A549 (cell line): ENCODE data around the gene BID.

Experiments used
- CEBPB ChIP-seq, 2 experiments: fragments of >200 bp in 1 of 2; sonication (Bioruptor Twin) in 1 of 2; formaldehyde crosslinking in 1 of 2; IDR thresholded peaks; 2 replicates each; pipeline ENCODE4 v1.6.1; 2012 to 2016
- ELK1 ChIP-seq: fragments of 150-350 bp; IDR thresholded peaks from 2 replicates; pipeline ENCODE4 v1.6.1; 2014; ENCODE audit warnings: low read depth, mild to moderate bottlenecking, low read length
- JUN ChIP-seq, 2 experiments: fragments of >200 bp; sonication (Bioruptor Twin); formaldehyde crosslinking; IDR thresholded peaks; 2 replicates in 1 of 2; 3 replicates in 1 of 2; pipeline ENCODE4 v1.6.1; 2016 to 2017
- RFX5 ChIP-seq: fragments of 450-650 bp; IDR thresholded peaks from 2 replicates; pipeline ENCODE4 v1.7.1; 2014; ENCODE audit warnings: antibody characterized with exemption, mild to moderate bottlenecking, moderate library complexity
- SREBF2 ChIP-seq: fragments of 450-650 bp; IDR thresholded peaks from 2 replicates; pipeline ENCODE4 v1.6.1; 2014; ENCODE audit warnings: mild to moderate bottlenecking, moderate library complexity
- TF ChIP-seq, protein P1 (sequence below): fragments of >200 bp; sonication (Bioruptor Twin); formaldehyde crosslinking; IDR thresholded peaks from 3 replicates; pipeline ENCODE4 v1.5.1; 2016

DNA sequence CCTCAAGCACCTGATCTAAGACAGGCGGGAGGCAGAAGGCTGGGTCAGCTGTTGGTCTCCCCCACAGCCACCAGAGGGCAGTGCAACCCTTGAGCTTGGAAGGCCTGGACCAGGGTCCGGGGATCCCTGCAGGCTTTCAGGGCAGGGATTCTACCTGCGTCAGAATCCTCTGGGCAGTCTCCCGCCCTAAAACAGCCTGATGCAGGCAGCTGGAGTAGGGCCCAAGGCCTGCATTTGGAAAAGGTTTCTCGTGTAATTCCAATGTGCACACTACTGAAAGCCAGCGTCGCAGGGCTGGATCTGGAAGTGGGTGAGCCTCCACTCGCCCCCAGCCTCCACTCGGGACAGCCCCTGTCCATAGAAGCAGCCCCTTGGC is 31.8 kb downstream of the BID start:
- TF ChIP-seq JUN (IDR thresholded peaks at IDR 0.05) = no peak
- TF ChIP-seq, protein P1, sequence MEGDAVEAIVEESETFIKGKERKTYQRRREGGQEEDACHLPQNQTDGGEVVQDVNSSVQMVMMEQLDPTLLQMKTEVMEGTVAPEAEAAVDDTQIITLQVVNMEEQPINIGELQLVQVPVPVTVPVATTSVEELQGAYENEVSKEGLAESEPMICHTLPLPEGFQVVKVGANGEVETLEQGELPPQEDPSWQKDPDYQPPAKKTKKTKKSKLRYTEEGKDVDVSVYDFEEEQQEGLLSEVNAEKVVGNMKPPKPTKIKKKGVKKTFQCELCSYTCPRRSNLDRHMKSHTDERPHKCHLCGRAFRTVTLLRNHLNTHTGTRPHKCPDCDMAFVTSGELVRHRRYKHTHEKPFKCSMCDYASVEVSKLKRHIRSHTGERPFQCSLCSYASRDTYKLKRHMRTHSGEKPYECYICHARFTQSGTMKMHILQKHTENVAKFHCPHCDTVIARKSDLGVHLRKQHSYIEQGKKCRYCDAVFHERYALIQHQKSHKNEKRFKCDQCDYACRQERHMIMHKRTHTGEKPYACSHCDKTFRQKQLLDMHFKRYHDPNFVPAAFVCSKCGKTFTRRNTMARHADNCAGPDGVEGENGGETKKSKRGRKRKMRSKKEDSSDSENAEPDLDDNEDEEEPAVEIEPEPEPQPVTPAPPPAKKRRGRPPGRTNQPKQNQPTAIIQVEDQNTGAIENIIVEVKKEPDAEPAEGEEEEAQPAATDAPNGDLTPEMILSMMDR = peak; percentile 61
- TF ChIP-seq ELK1 = no peak
- no peak for TF ChIP-seq RFX5
- TF ChIP-seq SREBF2 = no peak
- TF ChIP-seq CEBPB (IDR thresholded peaks at IDR 0.05) = no peak
